K562 (cell line): ENCODE results near the gene MSH3. TPM values are rescaled to one million over a fixed set of nuclear protein-coding genes. Genes with fewer than 3 reads are reported as not detected.

Experiments used
- EZH2 ChIP-seq: IDR thresholded peaks from 2 replicates; pipeline ENCODE4 v1.6.1; 2012; ENCODE audit warnings: low read depth, mild to moderate bottlenecking, inconsistent platforms, low read length, borderline replicate concordance
- GATA2 ChIP-seq: sonication (generic); formaldehyde crosslinking; IDR thresholded peaks from 2 replicates; pipeline ENCODE4 v1.4.0; 2020; ENCODE audit warnings: mild to moderate bottlenecking, missing genetic modification reagents
- HMG20B ChIP-seq: fragments of 250-450 bp; sonication (Bioruptor Pico); IDR thresholded peaks from 2 replicates; pipeline ENCODE4 v1.5.0; 2021; ENCODE audit warnings: mild to moderate bottlenecking
- MTA1 ChIP-seq: fragments of 450-650 bp; IDR thresholded peaks from 2 replicates; pipeline ENCODE4 v1.6.1; 2017; ENCODE audit warnings: borderline replicate concordance
- MYBL2 ChIP-seq, 2 experiments: fragments of 450-650 bp in 1 of 2; sonication (generic) in 1 of 2; formaldehyde crosslinking in 1 of 2; IDR thresholded peaks; 2 replicates each; pipeline versions ENCODE4 v1.6.1 to v1.8.1; 2017 to 2022; ENCODE audit warnings: borderline replicate concordance in 1 of 2, inconsistent platforms in 1 of 2, low read depth in 1 of 2, mild to moderate bottlenecking in 1 of 2, missing genetic modification reagents in 1 of 2, moderate library complexity in 1 of 2
- RBM14 ChIP-seq: fragments of 200-400 bp; formaldehyde crosslinking; IDR thresholded peaks from 2 replicates; pipeline ENCODE4 v1.6.1; 2018; ENCODE audit warnings: low read depth, mild to moderate bottlenecking, low read length, moderate library complexity, borderline replicate concordance; ENCODE audit not compliant: insufficient read depth
- WHSC1 ChIP-seq: IDR thresholded peaks from one replicate; pipeline ENCODE4 v1.6.1; 2012; ENCODE audit warnings: low read length, control low read depth, inconsistent platforms
- ZBTB33 ChIP-seq: sonication (generic); formaldehyde crosslinking; IDR thresholded peaks from 2 replicates; pipeline ENCODE4 v1.8.1; 2023; ENCODE audit warnings: mild to moderate bottlenecking, missing genetic modification reagents
- ZNF586 ChIP-seq: fragments of 450-650 bp; formaldehyde crosslinking; conservative IDR thresholded peaks from 2 replicates; pipeline ENCODE4 v1.4.0; 2020; ENCODE audit warnings: mild to moderate bottlenecking, moderate library complexity
- ZNF696 ChIP-seq: fragments of 250-450 bp; sonication (Bioruptor Pico); conservative IDR thresholded peaks from 2 replicates; pipeline ENCODE4 v1.4.0; 2020; ENCODE audit warnings: mild to moderate bottlenecking, moderate library complexity
- ZNF764 ChIP-seq: fragments of 250-450 bp; sonication (Bioruptor Pico); IDR thresholded peaks from 2 replicates; pipeline ENCODE4 v1.4.0; 2020; ENCODE audit warnings: low read depth, mild to moderate bottlenecking, moderate library complexity
- polyA plus RNA-seq, 8 experiments: library from polyadenylated mRNA; depleted of rRNA in 4 of 8; stranded (reverse) in 5 of 8; unstranded in 3 of 8; fragments of >200 nt; fragmentation: Nextera tagmentation in 2 of 8; fragmentation: Illumina TruSeq in 1 of 8; extraction: Ambion mirVana in 2 of 8; extraction: Trizol in 1 of 8; gene quantifications; 2 replicates each; pipeline versions ENCODE4 v1.2.1 to v1.2.3, GENCODE V29; 2011 to 2014; ENCODE audit warnings: inconsistent platforms in 1 of 8, missing spikeins in 1 of 8
- total RNA-seq, 7 experiments: library from RNA; depleted of rRNA in 6 of 7; stranded (reverse); fragments of >200 nt in 6 of 7; fragmentation: Illumina TruSeq in 2 of 7; extraction: Trizol in 2 of 7; gene quantifications; 2 replicates each; pipeline versions ENCODE4 v1.2.1 to v1.2.3, GENCODE V29; 2011 to 2021; ENCODE audit warnings: low replicate concordance in 1 of 7
- TF ChIP-seq, protein P1 (sequence below): fragments of 250-450 bp; sonication (Bioruptor Pico); IDR thresholded peaks from 2 replicates; pipeline ENCODE4 v1.9.0; 2021; ENCODE audit warnings: mild to moderate bottlenecking, inconsistent platforms
- TF ChIP-seq, protein P2 (sequence below): fragments of 450-650 bp; IDR thresholded peaks from 2 replicates; pipeline ENCODE4 v1.6.1; 2016; ENCODE audit warnings: antibody characterized with exemption
- TF ChIP-seq, protein P3 (sequence below): fragments of 250-450 bp; sonication (Bioruptor Pico); IDR thresholded peaks from 2 replicates; pipeline ENCODE4 v1.4.0; 2020; ENCODE audit warnings: mild to moderate bottlenecking, moderate library complexity
- TF ChIP-seq, protein P4 (sequence below): IDR thresholded peaks from 3 replicates; pipeline ENCODE4 v1.6.1; 2011; ENCODE audit warnings: borderline replicate concordance, mild to moderate bottlenecking; ENCODE audit not compliant: insufficient read length, insufficient read depth

MSH3 gene
- total and polyA plus RNA-seq, 9 of the 15 experiments (the other 6 are each of a cell fraction or from before 2014, with no cell fraction given): 3.9 to 17.2 (median 13.2) TPM

- TF ChIP-seq, protein P1, sequence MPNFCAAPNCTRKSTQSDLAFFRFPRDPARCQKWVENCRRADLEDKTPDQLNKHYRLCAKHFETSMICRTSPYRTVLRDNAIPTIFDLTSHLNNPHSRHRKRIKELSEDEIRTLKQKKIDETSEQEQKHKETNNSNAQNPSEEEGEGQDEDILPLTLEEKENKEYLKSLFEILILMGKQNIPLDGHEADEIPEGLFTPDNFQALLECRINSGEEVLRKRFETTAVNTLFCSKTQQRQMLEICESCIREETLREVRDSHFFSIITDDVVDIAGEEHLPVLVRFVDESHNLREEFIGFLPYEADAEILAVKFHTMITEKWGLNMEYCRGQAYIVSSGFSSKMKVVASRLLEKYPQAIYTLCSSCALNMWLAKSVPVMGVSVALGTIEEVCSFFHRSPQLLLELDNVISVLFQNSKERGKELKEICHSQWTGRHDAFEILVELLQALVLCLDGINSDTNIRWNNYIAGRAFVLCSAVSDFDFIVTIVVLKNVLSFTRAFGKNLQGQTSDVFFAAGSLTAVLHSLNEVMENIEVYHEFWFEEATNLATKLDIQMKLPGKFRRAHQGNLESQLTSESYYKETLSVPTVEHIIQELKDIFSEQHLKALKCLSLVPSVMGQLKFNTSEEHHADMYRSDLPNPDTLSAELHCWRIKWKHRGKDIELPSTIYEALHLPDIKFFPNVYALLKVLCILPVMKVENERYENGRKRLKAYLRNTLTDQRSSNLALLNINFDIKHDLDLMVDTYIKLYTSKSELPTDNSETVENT (CRISPR knock-in tag): no peak
- TF ChIP-seq, protein P2, sequence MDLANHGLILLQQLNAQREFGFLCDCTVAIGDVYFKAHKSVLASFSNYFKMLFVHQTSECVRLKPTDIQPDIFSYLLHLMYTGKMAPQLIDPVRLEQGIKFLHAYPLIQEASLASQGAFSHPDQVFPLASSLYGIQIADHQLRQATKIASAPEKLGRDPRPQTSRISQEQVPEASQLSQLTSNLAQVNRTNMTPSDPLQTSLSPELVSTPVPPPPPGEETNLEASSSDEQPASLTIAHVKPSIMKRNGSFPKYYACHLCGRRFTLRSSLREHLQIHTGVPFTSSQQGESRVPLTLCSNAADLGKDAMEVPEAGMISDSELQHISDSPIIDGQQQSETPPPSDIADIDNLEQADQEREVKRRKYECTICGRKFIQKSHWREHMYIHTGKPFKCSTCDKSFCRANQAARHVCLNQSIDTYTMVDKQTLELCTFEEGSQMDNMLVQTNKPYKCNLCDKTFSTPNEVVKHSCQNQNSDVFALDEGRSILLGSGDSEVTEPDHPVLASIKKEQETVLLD: no peak
- TF ChIP-seq RBM14: no peak
- TF ChIP-seq WHSC1: no peak
- TF ChIP-seq ZNF586 (CRISPR knock-in tag): no peak
- TF ChIP-seq, protein P3, sequence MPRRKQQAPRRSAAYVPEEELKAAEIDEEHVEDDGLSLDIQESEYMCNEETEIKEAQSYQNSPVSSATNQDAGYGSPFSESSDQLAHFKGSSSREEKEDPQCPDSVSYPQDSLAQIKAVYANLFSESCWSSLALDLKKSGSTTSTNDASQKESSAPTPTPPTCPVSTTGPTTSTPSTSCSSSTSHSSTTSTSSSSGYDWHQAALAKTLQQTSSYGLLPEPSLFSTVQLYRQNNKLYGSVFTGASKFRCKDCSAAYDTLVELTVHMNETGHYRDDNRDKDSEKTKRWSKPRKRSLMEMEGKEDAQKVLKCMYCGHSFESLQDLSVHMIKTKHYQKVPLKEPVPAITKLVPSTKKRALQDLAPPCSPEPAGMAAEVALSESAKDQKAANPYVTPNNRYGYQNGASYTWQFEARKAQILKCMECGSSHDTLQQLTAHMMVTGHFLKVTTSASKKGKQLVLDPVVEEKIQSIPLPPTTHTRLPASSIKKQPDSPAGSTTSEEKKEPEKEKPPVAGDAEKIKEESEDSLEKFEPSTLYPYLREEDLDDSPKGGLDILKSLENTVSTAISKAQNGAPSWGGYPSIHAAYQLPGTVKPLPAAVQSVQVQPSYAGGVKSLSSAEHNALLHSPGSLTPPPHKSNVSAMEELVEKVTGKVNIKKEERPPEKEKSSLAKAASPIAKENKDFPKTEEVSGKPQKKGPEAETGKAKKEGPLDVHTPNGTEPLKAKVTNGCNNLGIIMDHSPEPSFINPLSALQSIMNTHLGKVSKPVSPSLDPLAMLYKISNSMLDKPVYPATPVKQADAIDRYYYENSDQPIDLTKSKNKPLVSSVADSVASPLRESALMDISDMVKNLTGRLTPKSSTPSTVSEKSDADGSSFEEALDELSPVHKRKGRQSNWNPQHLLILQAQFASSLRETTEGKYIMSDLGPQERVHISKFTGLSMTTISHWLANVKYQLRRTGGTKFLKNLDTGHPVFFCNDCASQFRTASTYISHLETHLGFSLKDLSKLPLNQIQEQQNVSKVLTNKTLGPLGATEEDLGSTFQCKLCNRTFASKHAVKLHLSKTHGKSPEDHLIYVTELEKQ (CRISPR knock-in tag): no peak
- TF ChIP-seq ZNF696: no peak
- TF ChIP-seq MYBL2 (IDR thresholded peaks at IDR 0.05; ENCODE audit: low read depth): no peak
- no peak for TF ChIP-seq MYBL2 (CRISPR knock-in tag; IDR thresholded peaks at IDR 0.05; ENCODE audit: borderline replicate concordance)
- no peak for TF ChIP-seq MTA1
- TF ChIP-seq, protein P4, sequence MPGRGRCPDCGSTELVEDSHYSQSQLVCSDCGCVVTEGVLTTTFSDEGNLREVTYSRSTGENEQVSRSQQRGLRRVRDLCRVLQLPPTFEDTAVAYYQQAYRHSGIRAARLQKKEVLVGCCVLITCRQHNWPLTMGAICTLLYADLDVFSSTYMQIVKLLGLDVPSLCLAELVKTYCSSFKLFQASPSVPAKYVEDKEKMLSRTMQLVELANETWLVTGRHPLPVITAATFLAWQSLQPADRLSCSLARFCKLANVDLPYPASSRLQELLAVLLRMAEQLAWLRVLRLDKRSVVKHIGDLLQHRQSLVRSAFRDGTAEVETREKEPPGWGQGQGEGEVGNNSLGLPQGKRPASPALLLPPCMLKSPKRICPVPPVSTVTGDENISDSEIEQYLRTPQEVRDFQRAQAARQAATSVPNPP: no peak
- TF ChIP-seq EZH2: no peak
- TF ChIP-seq GATA2 (CRISPR knock-in tag): no peak
- no peak for TF ChIP-seq HMG20B (CRISPR knock-in tag)
- TF ChIP-seq ZNF764 (CRISPR knock-in tag): no peak
- no peak for TF ChIP-seq ZBTB33 (CRISPR knock-in tag)
These were observed 851 bp downstream of the MSH3 start (continued) for GRCh38 chr5:80655231-80655774.
